NCI-H446 treated with DMSO at 0.1 percent for 48 hours (cell line): Measurements from ENCODE around the gene P3H3.
"Not testable (repeated sequence)": the region's sequence is repeated elsewhere in the genome, so short reads cannot be mapped to it uniquely, and the experiment has no call there.

Source experiments
- DNase-seq: peaks from one replicate; lab custom pipeline; 2025; lab: John Stamatoyannopoulos, UW

Gene P3H3

DNA sequence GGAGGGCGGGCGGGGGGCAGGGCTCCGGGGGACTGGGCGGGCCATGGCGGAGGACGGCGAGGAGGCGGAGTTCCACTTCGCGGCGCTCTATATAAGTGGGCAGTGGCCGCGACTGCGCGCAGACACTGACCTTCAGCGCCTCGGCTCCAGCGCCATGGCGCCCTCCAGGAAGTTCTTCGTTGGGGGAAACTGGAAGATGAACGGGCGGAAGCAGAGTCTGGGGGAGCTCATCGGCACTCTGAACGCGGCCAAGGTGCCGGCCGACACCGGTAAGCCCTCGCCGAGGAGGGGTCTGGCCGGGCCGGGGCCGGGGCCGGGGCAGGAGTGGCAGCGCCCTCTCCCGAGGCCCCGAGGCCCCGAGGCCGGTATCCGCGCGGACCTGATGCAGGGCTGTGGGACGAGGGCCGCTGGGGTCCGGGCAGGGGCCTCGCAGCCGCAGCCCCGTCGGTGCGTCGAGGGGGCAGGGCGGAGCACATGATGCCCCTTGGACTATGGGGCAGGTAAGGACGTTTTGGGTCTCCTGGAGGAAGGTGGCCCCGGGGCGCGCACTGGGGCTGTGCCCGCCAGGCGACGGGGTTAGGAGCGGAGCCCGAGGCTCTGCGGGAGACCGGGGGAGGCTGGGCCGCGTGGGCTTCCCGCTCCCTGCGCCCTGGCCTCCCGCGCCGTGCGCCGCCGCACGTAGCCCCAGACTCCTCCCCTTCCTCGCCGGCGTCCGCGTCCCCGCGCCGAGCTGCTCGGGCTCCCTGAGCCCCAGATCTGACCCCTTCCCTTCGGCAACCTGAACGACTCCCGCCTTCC is 39.4 kb downstream of the P3H3 start, which contains the start of gene TPI1:
TSS of gene TPI1 (plus strand) at position 119 of the 798 bp plus-strand sequence. CDS start at position 155, 36 bp downstream.
- peak; percentile 68 for DNase-seq

DNA sequence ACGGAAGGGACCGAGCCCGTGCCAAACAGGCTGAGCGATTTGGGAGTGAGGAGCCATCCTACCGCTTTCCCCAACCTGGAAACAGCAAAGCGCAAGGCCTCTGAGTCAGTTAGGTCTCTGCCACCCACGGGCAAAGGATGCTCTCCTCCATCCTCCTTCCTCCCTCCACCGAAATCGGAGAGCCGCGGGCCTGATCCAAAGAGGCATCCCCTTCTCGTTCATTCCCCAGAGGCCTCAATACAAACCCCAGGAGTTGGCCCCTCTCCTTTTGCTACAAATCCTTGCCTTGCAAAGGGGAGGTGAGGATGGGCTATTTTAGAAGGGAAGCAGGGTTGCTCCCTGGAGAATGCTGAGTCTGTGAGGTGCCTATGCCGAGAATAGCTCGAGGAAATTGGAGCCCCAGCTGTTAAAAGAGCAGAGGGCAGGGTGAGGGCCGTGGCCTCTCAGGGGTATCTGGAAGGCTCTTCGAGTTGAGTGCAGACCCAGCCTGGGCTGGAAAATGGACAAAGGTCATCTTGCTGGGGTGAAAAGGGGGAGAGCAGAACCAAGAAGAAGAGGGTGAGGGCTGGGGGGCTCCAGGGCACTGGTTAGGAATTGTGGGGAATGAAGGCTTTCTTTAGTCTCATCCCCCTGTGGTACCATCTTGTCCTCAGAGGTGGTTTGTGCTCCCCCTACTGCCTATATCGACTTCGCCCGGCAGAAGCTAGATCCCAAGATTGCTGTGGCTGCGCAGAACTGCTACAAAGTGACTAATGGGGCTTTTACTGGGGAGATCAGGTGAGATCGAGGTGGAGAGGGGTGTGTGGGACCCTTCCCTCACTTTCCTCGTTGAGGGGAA is 40.2 kb downstream of the P3H3 start:
- no peak for DNase-seq

DNA sequence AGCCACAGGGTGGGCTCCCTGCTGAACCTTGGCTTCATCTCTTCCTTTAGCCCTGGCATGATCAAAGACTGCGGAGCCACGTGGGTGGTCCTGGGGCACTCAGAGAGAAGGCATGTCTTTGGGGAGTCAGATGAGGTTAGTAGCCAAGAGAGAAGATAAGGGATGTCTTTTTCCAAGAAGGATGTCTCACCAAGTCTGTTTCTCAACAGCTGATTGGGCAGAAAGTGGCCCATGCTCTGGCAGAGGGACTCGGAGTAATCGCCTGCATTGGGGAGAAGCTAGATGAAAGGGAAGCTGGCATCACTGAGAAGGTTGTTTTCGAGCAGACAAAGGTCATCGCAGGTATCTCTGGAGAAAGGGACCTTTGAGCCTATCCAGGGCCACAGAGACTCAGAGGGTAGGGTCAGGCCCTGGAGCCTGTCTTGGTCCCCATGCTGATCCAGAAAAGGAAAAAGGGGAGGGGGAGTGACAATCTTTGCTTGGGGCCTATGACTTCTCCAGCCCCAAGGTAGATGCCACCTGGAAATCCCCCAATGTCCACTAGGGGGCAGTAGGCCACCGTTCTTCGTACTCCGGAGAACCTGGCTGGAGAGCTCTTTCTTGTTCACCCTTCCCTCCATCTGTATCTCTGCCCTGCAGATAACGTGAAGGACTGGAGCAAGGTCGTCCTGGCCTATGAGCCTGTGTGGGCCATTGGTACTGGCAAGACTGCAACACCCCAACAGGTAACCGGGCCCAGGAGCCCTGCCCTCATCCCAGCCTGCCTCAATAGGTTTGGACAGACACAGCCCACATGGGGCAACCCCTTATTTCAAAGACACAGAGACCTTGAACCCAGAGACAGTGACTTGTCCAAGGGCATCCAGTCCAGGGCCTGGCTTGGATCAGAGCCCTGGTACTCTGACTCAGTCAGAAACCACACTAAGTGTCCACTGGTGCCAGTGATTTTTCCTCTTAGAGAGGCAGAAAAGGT is 41.1 kb downstream of the P3H3 start:
- DNase-seq = peak; percentile 34

GRCh38 chr12:6870304-6870703 is 42.1 kb downstream of the P3H3 start:
- DNase-seq = not testable (repeated sequence)

- DNase-seq = no peak
These were observed 43.1 kb downstream of the P3H3 start for GRCh38 chr12:6871052-6871957.

DNA sequence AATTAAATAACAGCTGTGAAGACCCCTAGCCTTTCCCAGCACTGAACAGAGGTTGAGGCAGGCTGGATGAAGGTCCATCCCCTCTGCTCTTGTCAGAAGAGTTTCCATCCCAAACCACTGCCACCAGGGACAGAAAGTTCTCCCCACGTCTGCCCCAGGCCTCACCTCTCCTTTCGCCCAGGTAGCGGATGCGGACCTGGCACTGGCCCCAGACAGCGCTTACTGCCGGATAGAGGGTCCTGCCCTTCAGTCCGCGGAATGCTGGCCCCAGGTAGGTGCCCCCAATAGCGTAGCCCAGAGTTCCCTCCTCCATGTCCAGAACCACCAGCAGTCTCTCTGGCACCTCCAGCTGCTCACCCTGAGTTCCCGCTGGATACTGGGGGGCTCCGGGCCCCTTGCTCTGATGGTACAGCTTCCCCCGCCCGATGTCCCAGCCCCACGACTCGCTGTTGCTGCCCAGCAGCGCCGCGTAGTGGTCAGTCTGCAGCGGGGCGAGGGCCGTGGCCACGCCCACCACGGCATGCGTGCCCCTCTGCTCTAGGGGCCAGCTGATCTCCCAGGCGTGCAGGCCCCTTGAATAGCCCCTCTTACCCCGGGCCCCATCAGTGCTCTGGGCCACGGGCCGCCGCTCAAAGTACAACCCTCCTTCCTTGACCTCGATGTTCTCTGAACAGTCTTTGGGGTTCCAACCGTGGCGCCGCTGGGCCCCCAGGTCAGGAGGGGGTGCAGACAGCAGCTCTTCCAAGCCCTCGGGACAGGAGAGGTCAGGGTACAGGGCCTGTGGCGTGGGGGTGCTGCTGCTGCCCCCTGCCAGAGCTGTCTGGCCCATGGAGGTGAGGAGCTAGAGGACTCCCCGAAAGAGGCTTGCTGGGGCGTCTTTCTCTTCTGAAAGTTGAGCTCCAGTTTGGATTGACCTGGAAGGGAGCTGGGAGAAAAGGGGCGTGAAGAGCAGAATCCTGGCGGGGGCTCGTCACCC is 44.2 kb downstream of the P3H3 start:
- DNase-seq = peak; percentile 38

DNA sequence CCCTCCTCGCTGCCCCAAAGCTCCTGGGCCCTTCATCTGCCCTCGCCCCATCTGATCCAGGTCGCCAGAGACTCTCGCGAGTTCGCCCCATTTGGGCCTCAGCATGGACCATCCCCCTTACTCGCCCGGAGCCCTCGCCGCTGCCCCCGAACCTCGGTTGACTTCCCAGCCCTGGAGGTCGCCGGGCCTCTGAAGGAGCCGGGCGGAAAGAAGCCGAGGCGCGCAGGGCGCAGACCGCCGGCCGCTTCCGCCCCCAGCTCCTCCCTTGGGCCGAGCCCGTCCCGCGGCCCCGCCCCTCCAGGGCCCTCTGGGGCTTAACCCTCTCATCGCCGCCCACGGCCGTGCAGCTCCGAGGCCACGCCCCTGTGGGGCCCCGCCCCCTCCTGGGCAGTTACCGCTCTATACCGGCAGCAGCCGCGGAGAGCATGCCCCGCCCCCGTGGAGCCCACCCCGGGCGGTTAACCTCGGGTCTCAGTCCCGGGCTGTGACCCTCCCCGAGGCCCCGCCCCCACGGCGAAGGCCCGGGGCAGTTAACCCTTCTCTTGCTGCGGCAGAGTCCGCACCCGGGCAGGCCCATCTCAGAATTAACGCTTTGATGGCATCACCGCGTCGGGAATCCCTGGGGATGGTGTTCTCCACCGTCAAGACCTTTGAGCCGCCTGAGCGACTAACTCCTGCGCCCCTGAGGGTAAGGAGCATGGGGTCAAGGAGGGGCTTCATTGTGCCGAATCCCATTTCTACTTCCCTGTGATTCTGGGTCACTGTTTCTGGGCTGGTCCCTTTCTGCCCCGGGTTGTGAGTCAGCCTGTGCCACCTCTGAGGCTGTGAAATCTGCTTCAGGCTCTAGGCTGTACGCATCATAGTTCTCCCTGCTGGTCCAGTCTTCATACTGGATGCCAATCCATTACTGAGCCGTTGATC is 45.1 kb downstream of the P3H3 start, which contains the start of gene SPSB2:
TSS of gene SPSB2 (minus strand) at position 210 of the 921 bp plus-strand sequence. CDS start 402 bp downstream, outside the sequence.
- peak; percentile 90 for DNase-seq

DNA sequence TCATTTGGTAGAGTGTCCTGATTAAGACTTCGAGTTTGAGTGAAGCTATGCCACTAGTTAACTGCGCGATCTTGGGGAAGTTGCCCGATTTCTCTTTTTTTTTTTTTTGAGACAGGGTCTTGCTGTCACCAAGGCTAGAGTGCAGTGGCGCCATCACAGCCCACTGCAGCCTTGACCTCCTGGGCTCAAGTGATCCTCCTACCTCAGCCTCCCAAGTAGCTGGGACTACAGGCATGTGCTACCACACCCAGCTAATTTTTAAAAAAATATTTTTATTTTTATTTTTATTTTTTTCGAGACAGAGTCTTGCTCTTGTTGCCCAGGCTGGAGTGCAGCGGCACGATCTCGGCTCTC is 45.8 kb downstream of the P3H3 start:
- not testable (repeated sequence) for DNase-seq

DNA sequence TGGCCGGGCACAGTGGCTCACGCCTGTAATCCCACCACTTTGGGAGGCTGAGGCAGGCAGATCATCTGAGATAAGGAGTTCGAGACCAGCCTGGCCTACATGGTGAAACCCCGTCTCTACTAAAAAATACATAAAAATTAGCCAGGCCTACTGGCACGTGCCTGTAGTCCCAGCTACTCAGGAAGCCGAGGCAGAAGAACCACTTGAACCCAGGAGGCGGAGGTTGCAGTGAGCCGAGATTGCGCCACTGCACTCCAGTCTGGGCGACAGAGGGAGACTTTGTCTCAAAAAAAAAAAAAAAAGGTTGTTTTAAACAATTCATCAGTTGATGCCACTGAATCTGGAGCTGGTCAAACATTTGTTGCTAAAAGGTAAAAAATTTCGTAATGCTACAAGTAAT is 51.6 kb downstream of the P3H3 start:
- not testable (repeated sequence) for DNase-seq

DNA sequence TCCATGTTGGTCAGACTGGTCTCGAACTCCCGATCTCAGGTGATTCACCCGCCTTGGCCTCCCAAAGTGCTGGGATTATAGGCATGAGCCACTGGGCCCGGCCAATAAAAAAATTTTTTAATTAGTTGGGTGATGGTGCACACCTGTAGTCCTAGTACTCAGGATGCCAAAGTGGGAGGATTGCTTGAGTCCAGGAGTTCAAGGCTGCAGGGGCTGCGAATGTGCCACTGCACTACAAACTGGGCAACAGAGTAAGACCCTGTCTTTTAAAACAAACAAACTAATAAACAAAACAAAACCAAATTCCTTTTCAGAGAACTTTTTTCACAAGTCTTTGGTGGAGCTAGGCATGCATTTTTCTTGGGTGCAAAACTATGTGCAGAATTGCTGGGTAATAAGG is 55.0 kb downstream of the P3H3 start:
- DNase-seq = no peak

DNA sequence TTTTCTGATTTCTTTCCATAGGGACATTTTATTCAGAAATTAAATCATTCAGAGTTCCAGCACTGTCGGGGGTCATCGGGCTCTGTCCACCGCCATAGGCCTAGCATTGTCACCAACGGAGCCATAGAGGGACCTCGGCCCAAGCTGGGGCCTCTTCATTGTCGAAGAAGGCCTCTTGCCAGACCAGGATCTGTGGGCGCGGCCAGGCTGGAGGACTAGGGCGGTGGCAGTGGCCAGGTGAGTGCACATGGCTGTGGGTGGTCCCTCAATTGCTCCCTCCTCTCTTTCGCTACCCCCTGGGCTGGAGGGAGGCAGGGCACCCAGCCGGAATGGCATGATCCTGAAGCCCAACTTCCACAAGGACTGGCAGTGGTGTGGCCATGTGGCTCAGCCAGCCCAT is 55.5 kb downstream of the P3H3 start:
- DNase-seq = no peak

GRCh38 chr12:6884539-6884938 is 56.3 kb downstream of the P3H3 start:
- no peak for DNase-seq

GRCh38 chr12:6886206-6886999 is 58.2 kb downstream of the P3H3 start:
- DNase-seq = not testable (repeated sequence)

DNA sequence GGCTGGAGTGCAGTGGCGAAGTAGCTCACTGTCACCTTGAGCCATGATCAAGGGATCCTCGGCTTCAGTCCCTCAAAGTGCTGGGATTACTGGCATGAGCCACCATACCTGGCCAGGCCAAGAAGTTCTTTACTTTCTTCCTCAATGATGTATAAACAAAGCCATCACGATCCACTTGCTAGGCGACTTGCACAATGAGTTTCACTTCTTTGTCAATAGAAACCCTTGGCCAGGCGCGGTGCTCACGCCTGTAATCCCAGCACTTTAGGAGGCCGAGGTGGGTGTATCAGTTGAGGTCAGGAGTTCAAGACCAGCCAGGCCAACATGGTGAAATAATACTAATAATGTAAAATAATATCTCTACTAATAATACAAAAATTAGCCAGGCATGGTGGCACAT is 59.3 kb downstream of the P3H3 start:
- DNase-seq = no peak

GRCh38 chr12:6888360-6888759 is 60.2 kb downstream of the P3H3 start:
- no peak for DNase-seq

DNA sequence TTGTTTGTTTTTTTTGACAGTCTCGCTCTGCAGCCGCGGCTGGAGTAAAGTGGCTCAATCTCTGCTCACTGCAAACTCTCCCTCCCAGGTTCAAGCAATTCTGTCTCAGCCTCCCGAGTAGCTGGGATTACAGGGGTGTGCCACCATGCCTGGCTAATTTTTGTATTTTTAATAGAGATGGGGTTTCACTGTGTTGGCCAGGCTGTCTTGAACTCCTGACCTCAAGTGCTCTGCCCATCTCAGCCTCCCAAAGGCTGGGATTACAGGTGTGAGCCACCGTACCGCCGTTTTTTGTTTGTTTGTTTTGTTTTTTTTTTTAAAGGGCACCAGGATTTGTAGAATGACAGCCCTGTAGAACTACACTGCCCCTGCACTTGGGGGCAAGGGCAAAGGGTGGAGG is 60.6 kb downstream of the P3H3 start:
- DNase-seq = not testable (repeated sequence)
